ENCODE results near the gene ST6GAL1. TPM values are rescaled to one million over a fixed set of nuclear protein-coding genes. Genes with fewer than 3 reads are reported as not detected.

ST6GAL1 gene
- total and polyA plus RNA-seq, 12 donors, result 7.2 to 95.0 (median 55.4) TPM

DNA sequence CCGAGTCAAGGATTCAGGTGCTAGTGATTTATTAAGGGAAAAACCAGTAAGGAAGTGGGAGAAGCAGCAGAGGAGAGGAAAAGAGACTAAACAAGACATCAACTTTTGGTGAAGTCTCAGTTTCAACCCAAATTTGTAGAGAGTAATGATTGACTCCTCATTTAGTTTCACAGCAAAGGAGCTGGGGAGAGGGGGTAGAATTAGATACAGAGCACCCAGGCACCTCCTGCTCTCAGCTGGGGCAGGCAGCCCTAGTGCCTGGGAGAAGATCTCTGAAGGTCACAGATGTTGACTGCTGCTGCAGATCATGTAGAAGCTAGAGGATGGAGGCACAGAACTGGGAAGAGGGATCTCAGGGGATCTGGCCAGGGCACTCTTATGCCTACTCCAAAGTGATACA lies 179.8 kb downstream of the ST6GAL1 start:
- H3K36me3 ChIP-seq (replicated peaks in 1 of 2), result no peaks in the 10 kb centered on the region
- WGBS, 4 donors, result 59 to 67% (median 60%) methylated on average over 1 of the region's 1 CpG
- DNase-seq, result no peak
- no peaks in the 10 kb centered on the region for H3K27me3 ChIP-seq
- no peak overlapping the region for H3K4me3 ChIP-seq
- no peaks in the 10 kb centered on the region for H3K4me1 ChIP-seq (replicated peaks in 1 of 2)
- no peak overlapping the region for H3K27ac ChIP-seq
- intact Hi-C loops (cut with DNase I), result loop anchor here in 1 of 2 donors (5.0 kb wide), 1 partner anchor 52 kb away; no protein-coding TSS in a partner anchor
- no peaks in the 10 kb centered on the region for H3K9me3 ChIP-seq (replicated peaks in 1 of 3)
- no peak for TF ChIP-seq POLR2A (IDR thresholded peaks at IDR 0.05)
- TF ChIP-seq, protein P1, sequence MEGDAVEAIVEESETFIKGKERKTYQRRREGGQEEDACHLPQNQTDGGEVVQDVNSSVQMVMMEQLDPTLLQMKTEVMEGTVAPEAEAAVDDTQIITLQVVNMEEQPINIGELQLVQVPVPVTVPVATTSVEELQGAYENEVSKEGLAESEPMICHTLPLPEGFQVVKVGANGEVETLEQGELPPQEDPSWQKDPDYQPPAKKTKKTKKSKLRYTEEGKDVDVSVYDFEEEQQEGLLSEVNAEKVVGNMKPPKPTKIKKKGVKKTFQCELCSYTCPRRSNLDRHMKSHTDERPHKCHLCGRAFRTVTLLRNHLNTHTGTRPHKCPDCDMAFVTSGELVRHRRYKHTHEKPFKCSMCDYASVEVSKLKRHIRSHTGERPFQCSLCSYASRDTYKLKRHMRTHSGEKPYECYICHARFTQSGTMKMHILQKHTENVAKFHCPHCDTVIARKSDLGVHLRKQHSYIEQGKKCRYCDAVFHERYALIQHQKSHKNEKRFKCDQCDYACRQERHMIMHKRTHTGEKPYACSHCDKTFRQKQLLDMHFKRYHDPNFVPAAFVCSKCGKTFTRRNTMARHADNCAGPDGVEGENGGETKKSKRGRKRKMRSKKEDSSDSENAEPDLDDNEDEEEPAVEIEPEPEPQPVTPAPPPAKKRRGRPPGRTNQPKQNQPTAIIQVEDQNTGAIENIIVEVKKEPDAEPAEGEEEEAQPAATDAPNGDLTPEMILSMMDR (IDR thresholded peaks at IDR 0.05), result no peak

- intact Hi-C loops (cut with DNase I), result loop anchor here in 1 of 2 donors (5.0 kb wide), 1 partner anchor 49 kb away; no protein-coding TSS in a partner anchor
- no peaks in the 10 kb centered on the region for H3K36me3 ChIP-seq (replicated peaks in 1 of 2)
- no peak for DNase-seq
- no peaks in the 10 kb centered on the region for H3K27me3 ChIP-seq
- H3K9me3 ChIP-seq (replicated peaks in 1 of 3), result no peaks in the 10 kb centered on the region
- H3K4me1 ChIP-seq (replicated peaks in 1 of 2), result no peaks in the 10 kb centered on the region
- no peak overlapping the region for H3K27ac ChIP-seq
- TF ChIP-seq POLR2A (IDR thresholded peaks at IDR 0.05), result no peak
- TF ChIP-seq, protein P1 (IDR thresholded peaks at IDR 0.05), result peak; percentile 32 to 62 (median 51)
- no peak overlapping the region for H3K4me3 ChIP-seq
- 31 to 41% (median 36%) methylated on average over 2 of the region's 2 CpGs for WGBS, 4 donors
Observed at GRCh38 chr3:187112934-187113793, 182.8 kb downstream of the ST6GAL1 start.

GRCh38 chr3:187114511-187114910 lies 184.2 kb downstream of the ST6GAL1 start:
- Histone ChIP-seq H3K27me3 (no peaks in the 10 kb centered on the region), H3K4me3 (no peak overlapping the region), H3K4me1 (replicated peaks in 1 of 2) (no peaks in the 10 kb centered on the region), H3K27ac (no peak overlapping the region), H3K9me3 (replicated peaks in 1 of 3) (no peaks in the 10 kb centered on the region), H3K36me3 (replicated peaks in 1 of 2) (no peaks in the 10 kb centered on the region)
- DNase-seq, result no peak
- TF ChIP-seq POLR2A (IDR thresholded peaks at IDR 0.05), result no peak
- TF ChIP-seq, protein P1 (IDR thresholded peaks at IDR 0.05), result no peak
- intact Hi-C loops (cut with DNase I), result loop anchor here in 1 of 2 donors (5.0 kb wide), 1 partner anchor 48 kb away; no protein-coding TSS in a partner anchor
- 83 to 93% (median 88%) methylated on average over 2 of the region's 2 CpGs for WGBS, 4 donors

GRCh38 chr3:187120326-187120725 lies 190.0 kb downstream of the ST6GAL1 start:
- no peak for DNase-seq
- no peaks in the 10 kb centered on the region for H3K9me3 ChIP-seq (replicated peaks in 1 of 3)
- intact Hi-C loops (cut with DNase I), result no loop called here
- WGBS, 4 donors, result 66 to 81% (median 79%) methylated on average over 2 of the region's 2 CpGs
- no peak overlapping the region for H3K27ac ChIP-seq
- H3K4me1 ChIP-seq (replicated peaks in 1 of 2), result no peaks in the 10 kb centered on the region
- H3K27me3 ChIP-seq, result no peaks in the 10 kb centered on the region
- H3K4me3 ChIP-seq, result no peak overlapping the region
- no peaks in the 10 kb centered on the region for H3K36me3 ChIP-seq (replicated peaks in 1 of 2)
- TF ChIP-seq, protein P1 (IDR thresholded peaks at IDR 0.05), result no peak
- no peak for TF ChIP-seq POLR2A (IDR thresholded peaks at IDR 0.05)
